H1 (cell line): ENCODE results near the gene MPHOSPH9. TPM values are rescaled to one million over a fixed set of nuclear protein-coding genes. Genes with fewer than 3 reads are reported as not detected.
A peak's percentile ranks its signal among the peaks of the same experiment; 100 is the strongest.

Experiments used
- ATF2 ChIP-seq: IDR thresholded peaks from 2 replicates; pipeline ENCODE4 v1.6.1; 2012; ENCODE audit warnings: low read length, inconsistent platforms
- BACH1 ChIP-seq: IDR thresholded peaks from 2 replicates; pipeline ENCODE4 v1.6.1; 2012; ENCODE audit warnings: low read length, improper control_type of control experiment
- BRCA1 ChIP-seq: IDR thresholded peaks from 2 replicates; pipeline ENCODE4 v1.6.1; 2012; ENCODE audit warnings: low read depth, low read length, improper control_type of control experiment
- CBX5 ChIP-seq: fragments of 300-800, 300-1000 bp; sonication (generic); IDR thresholded peaks from 2 replicates; pipeline ENCODE4 v1.7.1; 2016; ENCODE audit warnings: antibody characterized with exemption, low read length, low read depth
- CBX8 ChIP-seq: fragments of 300-800, 300-1000 bp; sonication (generic); IDR thresholded peaks from 2 replicates; pipeline ENCODE4 v1.7.1; 2016; ENCODE audit warnings: low read depth, low read length, borderline replicate concordance
- CREB1 ChIP-seq: IDR thresholded peaks from 2 replicates; pipeline ENCODE4 v1.6.1; 2012; ENCODE audit warnings: inconsistent platforms
- EGR1 ChIP-seq: IDR thresholded peaks from 2 replicates; pipeline ENCODE4 v1.6.1; 2011; ENCODE audit warnings: low read depth, low read length, borderline replicate concordance
- EZH2 ChIP-seq: fragments of 200-600 bp; sonication (generic); IDR thresholded peaks from 2 replicates; pipeline ENCODE4 v1.7.1; 2012; ENCODE audit warnings: low read depth, mild to moderate bottlenecking, moderate library complexity, low read length, inconsistent platforms; ENCODE audit not compliant: severe bottlenecking
- FOSL1 ChIP-seq: IDR thresholded peaks from 2 replicates; pipeline ENCODE4 v1.6.1; 2011; ENCODE audit warnings: mild to moderate bottlenecking, low read depth, low read length, moderate library complexity; ENCODE audit not compliant: insufficient read depth
- GABPA ChIP-seq: IDR thresholded peaks from 2 replicates; pipeline ENCODE4 v1.6.1; 2011; ENCODE audit warnings: mild to moderate bottlenecking, low read length, moderate library complexity, borderline replicate concordance; ENCODE audit not compliant: insufficient read depth
- GTF2F1 ChIP-seq: IDR thresholded peaks from 2 replicates; pipeline ENCODE4 v1.6.1; 2012; ENCODE audit warnings: low read depth, low read length, improper control_type of control experiment, borderline replicate concordance
- HDAC2 ChIP-seq, 2 experiments: fragments of 300-600 bp in 1 of 2; sonication (generic) in 1 of 2; IDR thresholded peaks; 2 replicates each; pipeline ENCODE4 v1.6.1; 2011 to 2012; ENCODE audit warnings: low read depth in 2 of 2, low read length in 2 of 2, mild to moderate bottlenecking in 2 of 2, moderate library complexity in 2 of 2, borderline replicate concordance in 1 of 2, inconsistent platforms in 1 of 2
- NANOG ChIP-seq: IDR thresholded peaks from 2 replicates; pipeline ENCODE4 v1.6.1; 2011; ENCODE audit warnings: low read length, low read depth, mild to moderate bottlenecking, inconsistent platforms; ENCODE audit not compliant: insufficient read depth, poor library complexity, severe bottlenecking
- POLR2AphosphoS5 ChIP-seq: IDR thresholded peaks from 2 replicates; pipeline ENCODE4 v1.6.1; 2011; ENCODE audit warnings: low read depth, low read length
- RAD21 ChIP-seq, 2 experiments: IDR thresholded peaks in 1 of 2; conservative IDR thresholded peaks in 1 of 2; 2 replicates each; pipeline ENCODE4 v1.6.1; 2011; ENCODE audit warnings: low read depth in 2 of 2, low read length in 2 of 2, improper control_type of control experiment in 1 of 2, inconsistent platforms in 1 of 2, mild to moderate bottlenecking in 1 of 2, moderate library complexity in 1 of 2
- SIX5 ChIP-seq: IDR thresholded peaks from 2 replicates; pipeline ENCODE4 v1.6.1; 2011; ENCODE audit warnings: mild to moderate bottlenecking, low read depth, low read length
- SP2 ChIP-seq: IDR thresholded peaks from 2 replicates; pipeline ENCODE4 v1.6.1; 2012; ENCODE audit warnings: mild to moderate bottlenecking, low read length, inconsistent platforms
- SP4 ChIP-seq: IDR thresholded peaks from 2 replicates; pipeline ENCODE4 v1.6.1; 2012; ENCODE audit warnings: low read length, inconsistent platforms
- SUZ12 ChIP-seq: fragments of 200-600 bp; sonication (generic); IDR thresholded peaks from 2 replicates; pipeline ENCODE4 v1.6.1; 2012; ENCODE audit warnings: mild to moderate bottlenecking, inconsistent platforms, low read length, moderate library complexity, mixed read lengths
- TBP ChIP-seq: IDR thresholded peaks from 2 replicates; pipeline ENCODE4 v1.6.1; 2011; ENCODE audit warnings: low read depth, low read length, improper control_type of control experiment
- TEAD4 ChIP-seq: IDR thresholded peaks from 2 replicates; pipeline ENCODE4 v1.6.1; 2012; ENCODE audit warnings: low read depth, low read length, inconsistent platforms, mixed read lengths
- polyA plus RNA-seq, 7 experiments: library from polyadenylated mRNA; depleted of rRNA in 3 of 7; stranded (reverse) in 5 of 7; unstranded in 2 of 7; fragments of >200 nt in 5 of 7; fragments of 200-250 nt in 2 of 7; gene quantifications; 1 replicate in 5 of 7; 2 replicates in 1 of 7; 4 replicates in 1 of 7; pipeline versions ENCODE4 v1.2.1 to v1.2.3, GENCODE V29; 2011 to 2013; ENCODE audit warnings: missing spikeins in 2 of 7, mixed read lengths in 2 of 7
- total RNA-seq: library from RNA; stranded (reverse); fragmentation: NEBNext Ultra II Directional; extraction: Animal tissue kit (Norgen Biotek cat#: 25700); gene quantifications from 2 replicates; pipeline ENCODE4 v1.2.1, GENCODE V29; 2021
- TF ChIP-seq, protein P1 (sequence below): IDR thresholded peaks from 2 replicates; pipeline ENCODE4 v1.6.1; 2011; ENCODE audit warnings: low read length, improper control_type of control experiment

The MPHOSPH9 gene
- total and polyA plus RNA-seq, 2 of the 8 experiments (the other 6 are each of a cell fraction or from before 2014, with no cell fraction given): 8.8 to 48.8 TPM

DNA sequence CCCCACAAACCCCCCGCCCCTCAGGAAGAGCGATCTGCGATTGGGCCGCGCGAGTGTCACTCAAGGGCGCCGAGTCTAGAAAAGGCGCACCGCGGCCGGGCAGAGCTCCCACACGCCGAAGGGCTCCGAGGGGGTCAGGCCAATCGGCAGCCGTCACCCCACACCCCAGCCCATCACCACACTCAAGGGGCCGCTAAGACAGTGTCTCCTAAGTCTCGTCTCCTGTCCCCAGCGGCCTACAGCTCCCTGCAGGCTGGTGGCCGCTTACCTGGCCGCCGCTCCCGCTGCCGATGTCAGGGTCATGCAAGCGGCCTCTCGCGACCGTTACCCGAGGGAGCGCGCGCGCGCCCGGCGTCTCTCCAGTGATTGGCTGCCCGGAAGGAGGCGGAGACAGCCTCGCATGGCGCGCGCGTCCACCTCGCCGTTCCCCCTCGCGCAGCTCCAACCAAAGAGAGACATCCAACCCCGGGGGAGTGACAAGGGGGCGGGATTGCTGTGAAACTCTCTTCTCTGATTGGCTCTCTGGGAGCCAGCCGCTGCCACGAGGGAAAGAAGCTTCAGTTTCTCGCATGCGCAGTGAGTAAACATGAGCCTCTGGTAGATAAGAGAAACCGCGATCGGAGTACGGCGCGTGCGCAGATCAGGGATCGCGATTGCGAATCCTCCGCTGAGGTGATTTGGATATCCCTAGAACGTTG is at the start of gene MPHOSPH9, which contains the start of gene MTRFR (continued):
- TF ChIP-seq ATF2 (no peak), TBP (peak; percentile 96), EGR1 (no peak), HDAC2 (IDR thresholded peaks at IDR 0.05; ENCODE audit: borderline replicate concordance in 1 of 2, low read depth in 2 of 2, low read length in 2 of 2) (0 out of 4 replicates have a peak, but pooled peaks of 1 of the 2 experiments have one; percentile 12), FOSL1 (no peak), SP4 (no peak), BACH1 (peak; percentile 44), NANOG (no peak), POLR2AphosphoS5 (peak; percentile 91), RAD21 (IDR thresholded peaks at IDR 0.05 in 1 of 2, conservative IDR thresholded peaks at IDR 0.05 in 1 of 2; ENCODE audit: low read depth in 2 of 2, low read length in 2 of 2) (no peak), CBX5 (no peak), CBX8 (no peak), SUZ12 (no peak), SP2 (peak; percentile 59), BRCA1 (peak; percentile 19; the same call in 1 of the 2 replicates), GABPA (no peak), GTF2F1 (peak; percentile 71), TEAD4 (no peak), SIX5 (no peak), CREB1 (peak; percentile 6; the same call in 1 of the 2 replicates), EZH2 (no peak)
- TF ChIP-seq, protein P1, sequence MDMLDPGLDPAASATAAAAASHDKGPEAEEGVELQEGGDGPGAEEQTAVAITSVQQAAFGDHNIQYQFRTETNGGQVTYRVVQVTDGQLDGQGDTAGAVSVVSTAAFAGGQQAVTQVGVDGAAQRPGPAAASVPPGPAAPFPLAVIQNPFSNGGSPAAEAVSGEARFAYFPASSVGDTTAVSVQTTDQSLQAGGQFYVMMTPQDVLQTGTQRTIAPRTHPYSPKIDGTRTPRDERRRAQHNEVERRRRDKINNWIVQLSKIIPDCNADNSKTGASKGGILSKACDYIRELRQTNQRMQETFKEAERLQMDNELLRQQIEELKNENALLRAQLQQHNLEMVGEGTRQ: peak; percentile 18; the same call in 1 of the 2 replicates
